ENCODE results near the gene KDM4E.
"Not testable (repeated sequence)": the region's sequence is repeated elsewhere in the genome, so short reads cannot be mapped to it uniquely, and the experiment has no call there.

The KDM4E gene

GRCh38 chr11:94998285-94998684 is 26.8 kb upstream of the KDM4E start:
- no peak overlapping the region for H3K4me3 ChIP-seq (replicated peaks; ENCODE audit: low read depth, low read length)
- TF ChIP-seq CTCF (IDR thresholded peaks at IDR 0.05; ENCODE audit: insufficient read depth, low read length, poor library complexity, severe bottlenecking) = no peak
- no peak for DNase-seq (ENCODE audit: extremely low read depth, insufficient read length)
- no peaks in the 10 kb centered on the region for H3K36me3 ChIP-seq (ENCODE audit: control insufficient read depth, insufficient read depth, low read length)
- no peaks in the 10 kb centered on the region for H3K27me3 ChIP-seq (replicated peaks; ENCODE audit: control insufficient read depth, insufficient read depth, low read length)

- TF ChIP-seq CTCF (IDR thresholded peaks at IDR 0.05; ENCODE audit: insufficient read depth, low read length, poor library complexity, severe bottlenecking) = no peak
- Histone ChIP-seq H3K27me3 (replicated peaks; ENCODE audit: control insufficient read depth, insufficient read depth, low read length) (no peaks in the 10 kb centered on the region; the same call in none of the 2 replicates), H3K4me3 (replicated peaks; ENCODE audit: low read depth, low read length) (no peak overlapping the region), H3K36me3 (ENCODE audit: control insufficient read depth, insufficient read depth, low read length) (no peaks in the 10 kb centered on the region)
- no peak for DNase-seq (ENCODE audit: extremely low read depth, insufficient read length)
These were observed 21.3 kb upstream of the KDM4E start for GRCh38 chr11:95003716-95004115.

- no peak for TF ChIP-seq CTCF (IDR thresholded peaks at IDR 0.05; ENCODE audit: insufficient read depth, low read length, poor library complexity, severe bottlenecking)
- Histone ChIP-seq H3K27me3 (replicated peaks; ENCODE audit: control insufficient read depth, insufficient read depth, low read length) (no peaks in the 10 kb centered on the region; the same call in none of the 2 replicates), H3K4me3 (replicated peaks; ENCODE audit: low read depth, low read length) (no peak overlapping the region), H3K36me3 (ENCODE audit: control insufficient read depth, insufficient read depth, low read length) (no peaks in the 10 kb centered on the region)
- DNase-seq (ENCODE audit: extremely low read depth, insufficient read length) = no peak
These were observed 19.4 kb upstream of the KDM4E start for GRCh38 chr11:95005642-95006041.

GRCh38 chr11:95011376-95011775 is 13.7 kb upstream of the KDM4E start:
- H3K4me3 ChIP-seq (replicated peaks; ENCODE audit: low read depth, low read length) = no peak overlapping the region
- H3K27me3 ChIP-seq (replicated peaks; ENCODE audit: control insufficient read depth, insufficient read depth, low read length) = no peaks in the 10 kb centered on the region; the same call in 1 of the 2 replicates
- H3K36me3 ChIP-seq (ENCODE audit: control insufficient read depth, insufficient read depth, low read length) = no peaks in the 10 kb centered on the region
- no peak for TF ChIP-seq CTCF (IDR thresholded peaks at IDR 0.05; ENCODE audit: insufficient read depth, low read length, poor library complexity, severe bottlenecking)
- DNase-seq (ENCODE audit: extremely low read depth, insufficient read length) = no peak

- Histone ChIP-seq H3K36me3 (ENCODE audit: control insufficient read depth, insufficient read depth, low read length) (no peaks in the 10 kb centered on the region), H3K4me3 (replicated peaks; ENCODE audit: low read depth, low read length) (no peak overlapping the region), H3K27me3 (replicated peaks; ENCODE audit: control insufficient read depth, insufficient read depth, low read length) (no peaks in the 10 kb centered on the region; the same call in 1 of the 2 replicates)
- no peak for DNase-seq (ENCODE audit: extremely low read depth, insufficient read length)
- TF ChIP-seq CTCF (IDR thresholded peaks at IDR 0.05; ENCODE audit: insufficient read depth, low read length, poor library complexity, severe bottlenecking) = no peak
These were observed 10.8 kb upstream of the KDM4E start for GRCh38 chr11:95014184-95014821.

GRCh38 chr11:95016139-95016538 is 8.9 kb upstream of the KDM4E start:
- H3K36me3 ChIP-seq (ENCODE audit: control insufficient read depth, insufficient read depth, low read length) = no peaks in the 10 kb centered on the region
- no peaks in the 10 kb centered on the region; the same call in 1 of the 2 replicates for H3K27me3 ChIP-seq (replicated peaks; ENCODE audit: control insufficient read depth, insufficient read depth, low read length)
- DNase-seq (ENCODE audit: extremely low read depth, insufficient read length) = no peak
- H3K4me3 ChIP-seq (replicated peaks; ENCODE audit: low read depth, low read length) = no peak overlapping the region
- TF ChIP-seq CTCF (IDR thresholded peaks at IDR 0.05; ENCODE audit: insufficient read depth, low read length, poor library complexity, severe bottlenecking) = no peak

- H3K36me3 ChIP-seq (ENCODE audit: control insufficient read depth, insufficient read depth, low read length); H3K4me3 ChIP-seq (replicated peaks; ENCODE audit: low read depth, low read length); H3K27me3 ChIP-seq (replicated peaks; ENCODE audit: control insufficient read depth, insufficient read depth, low read length); DNase-seq (ENCODE audit: extremely low read depth, insufficient read length): not testable (repeated sequence)
These were observed 3.6 kb upstream of the KDM4E start for GRCh38 chr11:95021468-95021867.

GRCh38 chr11:95025594-95025993 is 536 bp downstream of the KDM4E start:
- not testable (repeated sequence) for DNase-seq (ENCODE audit: extremely low read depth, insufficient read length); H3K27me3 ChIP-seq (replicated peaks; ENCODE audit: control insufficient read depth, insufficient read depth, low read length); H3K36me3 ChIP-seq (ENCODE audit: control insufficient read depth, insufficient read depth, low read length); H3K4me3 ChIP-seq (replicated peaks; ENCODE audit: low read depth, low read length)

Measured in GM06990 (cell line).